Measurements from ENCODE around the gene MATN1. TPM values are rescaled to one million over a fixed set of nuclear protein-coding genes. Genes with fewer than 3 reads are reported as not detected.

MATN1 gene
- total and polyA plus RNA-seq, 4 donors = 0.19 TPM; not detected in 3

DNA sequence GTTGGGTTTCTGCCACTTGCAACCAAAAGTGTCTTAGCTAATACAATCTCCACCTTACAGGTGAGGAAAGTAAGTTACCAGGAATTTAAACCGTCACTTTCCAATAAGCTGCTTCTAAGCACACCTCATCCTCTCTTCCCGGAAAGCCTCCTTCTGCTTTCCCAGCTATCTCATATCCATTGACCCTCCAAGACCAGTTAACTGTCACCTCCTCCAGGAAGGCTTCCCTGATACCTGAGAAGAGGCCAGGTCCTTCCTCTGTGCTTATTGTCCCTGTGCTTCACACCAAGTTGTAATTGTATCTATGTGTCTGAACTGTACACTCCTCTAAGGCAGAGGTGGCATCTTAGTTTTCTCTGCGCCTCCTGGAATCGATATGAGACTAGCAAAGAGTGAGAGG lies 11.2 kb upstream of the MATN1 start:
- no peak overlapping the region for H3K4me3 ChIP-seq (ENCODE audit: low read depth in 1 of 3, low read length in 3 of 3)
- peaks cover 3 to 22% (median 11%) of the 10 kb centered on the region in 4 donors for H3K36me3 ChIP-seq (ENCODE audit: control insufficient read depth in 4 of 4, insufficient read depth in 3 of 4, low read depth in 1 of 4, low read length in 3 of 4)
- no peaks in the 10 kb centered on the region for H3K4me1 ChIP-seq (ENCODE audit: control insufficient read depth in 4 of 4, insufficient read depth in 4 of 4, low read length in 3 of 4)
- no peaks in the 10 kb centered on the region for H3K27me3 ChIP-seq (ENCODE audit: control insufficient read depth in 4 of 4, insufficient read depth in 4 of 4, low read length in 3 of 4)
- H3K9ac ChIP-seq (ENCODE audit: low read depth in 1 of 2, low read length in 2 of 2) = no peak overlapping the region
- no peaks in the 10 kb centered on the region for H3K9me3 ChIP-seq (ENCODE audit: control insufficient read depth in 4 of 4, low read length in 3 of 4)
- no peak overlapping the region for H3K27ac ChIP-seq (ENCODE audit: low read depth in 1 of 2, low read length in 2 of 2)
- no peak for DNase-seq (ENCODE audit: low spot score)
- TF ChIP-seq HNF4G (IDR thresholded peaks at IDR 0.05) (no peak), GABPA (IDR thresholded peaks at IDR 0.05 in 1 of 2, conservative IDR thresholded peaks at IDR 0.05 in 1 of 2) (no peak), RXRA (IDR thresholded peaks at IDR 0.05) (no peak), FOXA1 (IDR thresholded peaks at IDR 0.05) (no peak), HNF4A (conservative IDR thresholded peaks at IDR 0.05) (no peak), FOXA2 (IDR thresholded peaks at IDR 0.05) (no peak), TAF1 (conservative IDR thresholded peaks at IDR 0.05) (no peak), YY1 (IDR thresholded peaks at IDR 0.05) (no peak), NR2F2 (IDR thresholded peaks at IDR 0.05) (no peak), SP1 (IDR thresholded peaks at IDR 0.05) (no peak)
- TF ChIP-seq, protein P1, sequence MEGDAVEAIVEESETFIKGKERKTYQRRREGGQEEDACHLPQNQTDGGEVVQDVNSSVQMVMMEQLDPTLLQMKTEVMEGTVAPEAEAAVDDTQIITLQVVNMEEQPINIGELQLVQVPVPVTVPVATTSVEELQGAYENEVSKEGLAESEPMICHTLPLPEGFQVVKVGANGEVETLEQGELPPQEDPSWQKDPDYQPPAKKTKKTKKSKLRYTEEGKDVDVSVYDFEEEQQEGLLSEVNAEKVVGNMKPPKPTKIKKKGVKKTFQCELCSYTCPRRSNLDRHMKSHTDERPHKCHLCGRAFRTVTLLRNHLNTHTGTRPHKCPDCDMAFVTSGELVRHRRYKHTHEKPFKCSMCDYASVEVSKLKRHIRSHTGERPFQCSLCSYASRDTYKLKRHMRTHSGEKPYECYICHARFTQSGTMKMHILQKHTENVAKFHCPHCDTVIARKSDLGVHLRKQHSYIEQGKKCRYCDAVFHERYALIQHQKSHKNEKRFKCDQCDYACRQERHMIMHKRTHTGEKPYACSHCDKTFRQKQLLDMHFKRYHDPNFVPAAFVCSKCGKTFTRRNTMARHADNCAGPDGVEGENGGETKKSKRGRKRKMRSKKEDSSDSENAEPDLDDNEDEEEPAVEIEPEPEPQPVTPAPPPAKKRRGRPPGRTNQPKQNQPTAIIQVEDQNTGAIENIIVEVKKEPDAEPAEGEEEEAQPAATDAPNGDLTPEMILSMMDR (IDR thresholded peaks at IDR 0.05; ENCODE audit: low read depth, low read length, missing input control) = no peak
- TF ChIP-seq, protein P2, sequence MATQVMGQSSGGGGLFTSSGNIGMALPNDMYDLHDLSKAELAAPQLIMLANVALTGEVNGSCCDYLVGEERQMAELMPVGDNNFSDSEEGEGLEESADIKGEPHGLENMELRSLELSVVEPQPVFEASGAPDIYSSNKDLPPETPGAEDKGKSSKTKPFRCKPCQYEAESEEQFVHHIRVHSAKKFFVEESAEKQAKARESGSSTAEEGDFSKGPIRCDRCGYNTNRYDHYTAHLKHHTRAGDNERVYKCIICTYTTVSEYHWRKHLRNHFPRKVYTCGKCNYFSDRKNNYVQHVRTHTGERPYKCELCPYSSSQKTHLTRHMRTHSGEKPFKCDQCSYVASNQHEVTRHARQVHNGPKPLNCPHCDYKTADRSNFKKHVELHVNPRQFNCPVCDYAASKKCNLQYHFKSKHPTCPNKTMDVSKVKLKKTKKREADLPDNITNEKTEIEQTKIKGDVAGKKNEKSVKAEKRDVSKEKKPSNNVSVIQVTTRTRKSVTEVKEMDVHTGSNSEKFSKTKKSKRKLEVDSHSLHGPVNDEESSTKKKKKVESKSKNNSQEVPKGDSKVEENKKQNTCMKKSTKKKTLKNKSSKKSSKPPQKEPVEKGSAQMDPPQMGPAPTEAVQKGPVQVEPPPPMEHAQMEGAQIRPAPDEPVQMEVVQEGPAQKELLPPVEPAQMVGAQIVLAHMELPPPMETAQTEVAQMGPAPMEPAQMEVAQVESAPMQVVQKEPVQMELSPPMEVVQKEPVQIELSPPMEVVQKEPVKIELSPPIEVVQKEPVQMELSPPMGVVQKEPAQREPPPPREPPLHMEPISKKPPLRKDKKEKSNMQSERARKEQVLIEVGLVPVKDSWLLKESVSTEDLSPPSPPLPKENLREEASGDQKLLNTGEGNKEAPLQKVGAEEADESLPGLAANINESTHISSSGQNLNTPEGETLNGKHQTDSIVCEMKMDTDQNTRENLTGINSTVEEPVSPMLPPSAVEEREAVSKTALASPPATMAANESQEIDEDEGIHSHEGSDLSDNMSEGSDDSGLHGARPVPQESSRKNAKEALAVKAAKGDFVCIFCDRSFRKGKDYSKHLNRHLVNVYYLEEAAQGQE (IDR thresholded peaks at IDR 0.05) = no peak
- TF ChIP-seq, protein P3, sequence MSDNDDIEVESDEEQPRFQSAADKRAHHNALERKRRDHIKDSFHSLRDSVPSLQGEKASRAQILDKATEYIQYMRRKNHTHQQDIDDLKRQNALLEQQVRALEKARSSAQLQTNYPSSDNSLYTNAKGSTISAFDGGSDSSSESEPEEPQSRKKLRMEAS (IDR thresholded peaks at IDR 0.05) = no peak
- TF ChIP-seq, protein P4, sequence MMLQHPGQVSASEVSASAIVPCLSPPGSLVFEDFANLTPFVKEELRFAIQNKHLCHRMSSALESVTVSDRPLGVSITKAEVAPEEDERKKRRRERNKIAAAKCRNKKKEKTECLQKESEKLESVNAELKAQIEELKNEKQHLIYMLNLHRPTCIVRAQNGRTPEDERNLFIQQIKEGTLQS (IDR thresholded peaks at IDR 0.05) = no peak
- WGBS = 97% methylated on average over 4 of the region's 4 CpGs

DNA sequence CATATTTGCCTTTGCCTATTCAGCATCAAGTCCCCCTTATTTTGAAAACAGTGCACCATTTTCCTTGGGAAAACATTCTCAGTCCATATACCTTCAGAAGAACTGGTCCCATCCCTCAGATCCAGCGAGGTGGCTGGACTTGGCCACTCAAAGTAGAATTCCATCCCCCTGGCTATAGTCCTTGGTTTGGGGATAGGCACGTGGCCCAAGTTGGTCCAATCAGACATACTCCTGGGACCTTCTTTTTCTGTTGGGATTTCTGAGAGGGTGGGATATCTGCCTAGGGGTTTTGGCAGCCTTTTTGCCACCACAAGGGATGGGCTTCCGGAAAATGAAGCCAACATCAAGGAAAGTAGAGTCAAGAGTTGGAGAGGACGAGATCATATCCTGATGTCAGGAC lies 10.7 kb upstream of the MATN1 start:
- no peak overlapping the region for H3K4me3 ChIP-seq (ENCODE audit: low read depth in 1 of 3, low read length in 3 of 3)
- DNase-seq (ENCODE audit: low spot score) = no peak
- H3K36me3 ChIP-seq (ENCODE audit: control insufficient read depth in 4 of 4, insufficient read depth in 3 of 4, low read depth in 1 of 4, low read length in 3 of 4) = peaks cover 2 to 22% (median 11%) of the 10 kb centered on the region in 4 donors
- TF ChIP-seq FOXA1 (IDR thresholded peaks at IDR 0.05) (no peak), NR2F2 (IDR thresholded peaks at IDR 0.05) (no peak), TAF1 (conservative IDR thresholded peaks at IDR 0.05) (no peak), RAD21 (IDR thresholded peaks at IDR 0.05) (no peak)
- TF ChIP-seq, protein P4 (IDR thresholded peaks at IDR 0.05) = no peak
- TF ChIP-seq, protein P5, sequence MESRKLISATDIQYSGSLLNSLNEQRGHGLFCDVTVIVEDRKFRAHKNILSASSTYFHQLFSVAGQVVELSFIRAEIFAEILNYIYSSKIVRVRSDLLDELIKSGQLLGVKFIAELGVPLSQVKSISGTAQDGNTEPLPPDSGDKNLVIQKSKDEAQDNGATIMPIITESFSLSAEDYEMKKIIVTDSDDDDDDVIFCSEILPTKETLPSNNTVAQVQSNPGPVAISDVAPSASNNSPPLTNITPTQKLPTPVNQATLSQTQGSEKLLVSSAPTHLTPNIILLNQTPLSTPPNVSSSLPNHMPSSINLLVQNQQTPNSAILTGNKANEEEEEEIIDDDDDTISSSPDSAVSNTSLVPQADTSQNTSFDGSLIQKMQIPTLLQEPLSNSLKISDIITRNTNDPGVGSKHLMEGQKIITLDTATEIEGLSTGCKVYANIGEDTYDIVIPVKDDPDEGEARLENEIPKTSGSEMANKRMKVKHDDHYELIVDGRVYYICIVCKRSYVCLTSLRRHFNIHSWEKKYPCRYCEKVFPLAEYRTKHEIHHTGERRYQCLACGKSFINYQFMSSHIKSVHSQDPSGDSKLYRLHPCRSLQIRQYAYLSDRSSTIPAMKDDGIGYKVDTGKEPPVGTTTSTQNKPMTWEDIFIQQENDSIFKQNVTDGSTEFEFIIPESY (IDR thresholded peaks at IDR 0.05) = no peak
- no peaks in the 10 kb centered on the region for H3K4me1 ChIP-seq (ENCODE audit: control insufficient read depth in 4 of 4, insufficient read depth in 4 of 4, low read length in 3 of 4)
- no peak overlapping the region for H3K9ac ChIP-seq (ENCODE audit: low read depth in 1 of 2, low read length in 2 of 2)
- no peaks in the 10 kb centered on the region for H3K9me3 ChIP-seq (ENCODE audit: control insufficient read depth in 4 of 4, low read length in 3 of 4)
- H3K27ac ChIP-seq (ENCODE audit: low read depth in 1 of 2, low read length in 2 of 2) = no peak overlapping the region
- H3K27me3 ChIP-seq (ENCODE audit: control insufficient read depth in 4 of 4, insufficient read depth in 4 of 4, low read length in 3 of 4) = no peaks in the 10 kb centered on the region
- WGBS = 94% methylated on average over 4 of the region's 4 CpGs
